DMS79 treated with DMSO at 0.1 percent for 48 hours (cell line): Measurements from ENCODE around the gene TXNRD3.

Source experiments
- DNase-seq: peaks from one replicate; lab custom pipeline; 2025; lab: John Stamatoyannopoulos, UW

The TXNRD3 gene

GRCh38 chr3:126672340-126672739 lies 17.4 kb upstream of the TXNRD3 start:
- DNase-seq, result no peak

- DNase-seq, result no peak
These were observed 16.6 kb upstream of the TXNRD3 start for GRCh38 chr3:126671521-126671920.

- DNase-seq, result no peak
These were observed 13.8 kb upstream of the TXNRD3 start for GRCh38 chr3:126668450-126669401.

DNA sequence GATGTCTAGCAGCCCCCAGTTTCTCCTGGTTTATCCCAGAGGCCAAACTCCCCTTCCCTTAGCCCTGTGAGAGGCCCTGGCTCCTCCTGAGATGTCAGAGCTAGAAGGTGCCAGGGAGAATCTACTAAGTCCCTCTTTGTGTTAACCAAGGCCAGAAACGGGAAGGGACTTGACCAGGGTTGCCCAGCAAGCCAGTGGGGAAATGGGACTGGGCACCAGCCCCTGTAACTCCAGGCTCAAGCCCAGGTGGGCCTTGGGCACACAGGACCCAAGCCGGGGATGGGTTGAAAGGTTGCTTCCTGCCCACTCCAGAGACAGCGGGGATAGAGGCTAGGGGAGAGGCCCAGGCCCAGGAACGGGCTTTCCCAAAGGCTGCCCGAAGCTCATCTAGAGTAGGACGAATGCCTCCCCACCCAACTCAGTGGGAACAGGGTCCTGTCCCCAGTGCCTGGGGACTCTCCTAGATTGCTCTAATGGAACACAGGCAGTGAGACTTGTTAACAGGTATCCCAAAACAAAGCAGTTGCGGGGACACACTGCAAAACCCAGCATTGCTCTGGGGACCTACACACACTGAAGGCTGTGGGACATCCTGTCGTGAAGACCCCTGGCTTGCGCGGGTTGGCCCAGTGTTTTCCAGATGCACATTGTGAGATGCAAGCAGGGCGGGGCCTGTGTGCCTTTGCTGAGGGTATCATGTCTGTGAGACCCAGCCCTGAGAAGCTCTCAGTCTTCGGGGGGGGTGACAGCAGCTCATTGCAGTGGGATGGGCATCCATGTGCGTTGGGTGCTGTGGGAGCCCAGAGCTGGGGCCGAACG lies 12.9 kb upstream of the TXNRD3 start:
- DNase-seq, result no peak

- no peak for DNase-seq
These were observed 12.0 kb upstream of the TXNRD3 start for GRCh38 chr3:126666658-126667528.

- DNase-seq, result no peak
These were observed 11.2 kb upstream of the TXNRD3 start for GRCh38 chr3:126665959-126666657.

DNA sequence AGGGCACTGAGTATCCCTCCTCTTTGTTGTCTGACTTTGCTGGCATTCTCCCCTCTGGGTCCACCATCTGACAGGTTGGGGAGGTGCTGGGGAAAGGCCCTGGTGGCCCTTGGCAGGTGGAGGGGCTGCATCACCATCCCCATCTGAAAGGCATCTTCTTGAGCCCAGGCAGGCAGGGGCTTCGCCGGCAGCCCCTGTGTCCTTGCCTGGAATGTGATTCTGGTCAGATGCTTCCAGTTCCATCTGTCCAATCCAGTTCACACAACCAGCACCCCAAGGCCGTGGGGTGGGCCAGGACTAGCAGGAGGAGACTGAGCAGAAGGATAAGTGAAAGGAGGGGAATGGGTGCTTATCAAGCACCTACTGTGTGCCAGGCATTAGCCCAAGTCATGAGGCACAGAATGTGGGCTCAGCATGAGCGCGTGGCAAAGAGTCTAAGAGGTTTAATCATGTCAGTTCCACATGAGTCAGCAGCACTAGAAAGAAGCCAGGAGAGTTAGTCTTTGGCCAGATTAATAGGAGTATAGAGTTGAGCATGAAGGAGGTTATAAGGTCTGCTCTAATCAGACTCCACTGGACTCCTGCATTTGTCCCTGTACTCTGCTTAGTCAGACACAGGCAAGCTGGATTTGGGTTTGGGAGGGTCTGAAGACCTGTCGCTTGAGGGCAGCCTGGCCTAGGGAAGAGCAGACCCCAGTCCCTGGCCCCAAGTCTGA lies 10.5 kb upstream of the TXNRD3 start:
- DNase-seq, result no peak

- DNase-seq, result no peak
These were observed 9.8 kb upstream of the TXNRD3 start for GRCh38 chr3:126664591-126665214.

DNA sequence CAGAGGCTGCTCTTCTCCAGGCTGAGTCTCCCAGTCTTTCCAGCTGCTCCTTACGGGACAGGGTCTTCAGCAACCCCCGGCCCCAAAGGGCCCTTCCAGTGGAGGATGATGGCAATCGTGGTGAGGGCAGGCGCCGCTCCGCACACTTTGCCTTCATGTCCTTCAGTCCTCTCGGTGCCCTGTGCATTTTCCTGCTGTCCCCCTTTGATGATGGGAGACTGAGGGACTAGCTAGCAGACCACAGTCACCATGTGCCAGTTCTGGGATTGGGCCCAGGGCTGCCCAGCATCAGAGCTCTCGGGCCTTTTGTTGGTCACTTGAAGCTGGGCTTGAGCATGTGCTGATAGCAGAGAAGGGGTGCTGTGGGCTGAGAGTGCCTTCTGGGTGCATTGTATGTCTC lies 8.8 kb upstream of the TXNRD3 start:
- DNase-seq, result no peak

GRCh38 chr3:126663257-126663656 lies 8.3 kb upstream of the TXNRD3 start:
- DNase-seq, result no peak

DNA sequence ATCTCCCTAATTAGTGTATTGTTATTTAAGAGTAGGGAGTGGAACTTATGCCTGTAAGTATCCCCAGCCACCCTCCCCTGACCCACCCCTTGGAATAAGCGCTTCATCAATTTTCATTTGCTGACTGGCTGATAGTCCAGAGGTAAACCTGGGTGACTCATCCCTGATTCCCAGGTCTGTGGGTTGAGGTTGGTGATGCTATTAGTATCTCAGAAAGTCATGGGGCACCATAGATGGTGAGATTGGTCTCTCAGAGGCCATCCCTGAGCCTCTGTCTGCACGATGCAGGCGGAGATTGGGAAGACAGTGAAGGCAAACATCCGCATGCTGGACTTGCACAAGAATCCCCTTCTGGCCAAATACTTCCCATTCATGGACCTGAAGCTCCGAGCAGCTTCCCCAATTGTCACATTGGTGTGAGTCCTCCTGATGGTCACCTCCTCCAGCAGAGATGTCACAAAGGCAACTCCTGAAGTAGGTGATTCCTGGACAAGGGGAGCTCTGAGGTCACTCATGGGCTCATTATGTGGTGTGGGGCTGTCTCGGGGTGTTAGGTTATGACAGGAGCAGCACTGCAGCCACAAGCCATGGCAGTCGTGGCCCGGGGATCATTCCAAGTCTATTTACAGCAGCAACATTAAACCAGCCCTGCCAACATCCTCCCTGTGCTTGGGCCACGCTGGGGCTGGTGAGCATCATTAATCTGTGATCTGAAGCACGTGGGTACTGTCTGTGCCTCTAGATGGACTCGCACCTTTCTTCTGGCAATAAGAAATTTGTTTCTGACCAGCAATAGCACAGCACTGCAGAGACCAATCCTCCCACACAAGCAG lies 6.8 kb upstream of the TXNRD3 start:
- no peak for DNase-seq

DNA sequence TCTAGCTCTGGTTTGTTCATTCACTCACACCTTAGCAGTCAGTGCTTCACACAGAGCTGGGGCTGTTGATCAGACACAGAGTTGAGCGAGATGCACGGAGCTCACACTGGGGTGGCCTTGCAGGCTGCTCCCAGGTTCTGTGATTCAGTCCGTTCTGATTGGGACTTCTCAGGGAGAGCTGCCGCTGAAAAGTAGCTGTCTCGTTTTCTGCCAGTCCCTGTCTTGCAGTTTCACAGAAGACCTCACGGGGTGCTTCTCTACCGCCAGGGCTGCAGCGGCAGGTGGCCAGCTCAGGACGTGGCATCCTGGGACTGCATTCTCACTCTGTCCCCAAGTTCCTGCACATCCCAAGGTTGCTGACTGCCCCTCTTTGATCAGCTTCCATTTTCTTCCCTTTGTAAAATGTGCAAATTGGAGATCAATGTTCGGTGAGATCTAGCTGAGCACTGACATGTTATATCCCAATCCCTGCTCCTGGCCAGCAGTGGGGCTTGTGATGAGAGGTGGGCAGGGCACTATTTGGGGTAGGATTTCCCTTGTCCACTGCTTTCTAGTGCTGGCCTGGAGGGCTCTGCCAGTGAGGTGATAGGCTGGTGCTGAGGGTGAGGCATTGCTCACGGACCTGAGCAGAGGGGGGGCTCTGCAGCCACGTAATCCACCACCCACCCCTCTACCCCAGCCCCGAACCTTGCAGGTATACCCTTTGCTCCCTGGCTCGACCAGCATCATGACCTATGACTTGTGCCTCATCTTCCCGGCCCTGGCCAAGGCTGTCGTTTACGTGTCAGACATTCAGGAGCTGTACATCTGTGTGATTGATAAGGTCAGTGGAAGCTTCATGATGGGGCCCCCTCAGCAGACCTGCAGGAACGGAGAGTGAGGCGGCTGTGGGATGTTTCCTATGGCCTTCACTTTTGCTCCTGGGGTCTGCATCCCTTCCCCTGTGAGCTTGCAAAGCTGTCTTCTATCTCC lies 5.3 kb upstream of the TXNRD3 start:
- DNase-seq, result no peak

- no peak for DNase-seq
These were observed 3.7 kb upstream of the TXNRD3 start for GRCh38 chr3:126658584-126658983.

DNA sequence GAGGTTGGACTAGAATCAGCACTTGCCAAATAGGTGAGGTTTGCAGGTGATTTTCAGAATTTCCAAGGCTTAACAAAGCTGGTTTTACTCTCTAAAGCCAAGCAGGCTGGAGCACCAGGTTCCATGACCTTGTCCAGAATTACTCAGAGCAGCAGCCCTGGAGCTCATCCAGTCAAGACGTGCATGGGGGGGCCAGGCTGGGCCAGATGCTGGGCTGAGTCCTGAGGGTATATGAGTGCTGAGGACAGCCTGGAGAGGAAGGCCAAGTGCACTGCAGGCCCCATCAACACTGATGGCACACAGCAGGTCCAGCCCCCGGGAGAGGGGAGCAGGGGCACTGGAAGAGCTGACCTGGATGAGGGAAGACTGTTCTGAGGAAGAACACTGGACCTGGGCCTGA lies 3.0 kb upstream of the TXNRD3 start:
- no peak for DNase-seq

- no peak for DNase-seq
These were observed 1.6 kb upstream of the TXNRD3 start for GRCh38 chr3:126656371-126657134.

DNA sequence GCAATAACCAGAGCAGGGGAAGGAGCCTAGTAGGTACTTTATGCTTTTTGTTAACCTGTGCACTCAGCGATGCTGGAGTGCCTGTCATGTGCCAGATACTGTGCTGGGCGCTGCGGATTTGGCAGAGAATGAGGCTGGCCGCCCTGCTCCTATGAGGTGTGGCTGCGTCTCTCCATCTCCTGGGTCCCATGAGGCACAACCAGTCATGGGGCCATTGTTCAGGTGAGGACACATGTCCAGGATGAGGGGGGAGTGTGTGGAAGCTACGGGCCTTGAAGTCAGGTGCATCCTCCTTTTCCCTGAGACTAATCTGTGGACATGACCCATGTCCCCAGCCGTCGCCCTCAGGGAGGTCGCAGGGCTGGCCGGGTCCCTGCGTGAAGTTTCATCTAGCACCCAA lies 963 bp upstream of the TXNRD3 start:
- no peak for DNase-seq

GRCh38 chr3:126649556-126650092 lies 5.3 kb downstream of the TXNRD3 start:
- no peak for DNase-seq
